Thyroid gland (tissue), 4 donors: ENCODE results near the gene CD8B. TPM values are rescaled to one million over a fixed set of nuclear protein-coding genes. Genes with fewer than 3 reads are reported as not detected.

Source experiments
- DNase-seq, 2 donors: peaks; one replicate each; pipeline ENCODE4 v3.0.0-alpha.2; 2019
- H3K27ac ChIP-seq, 3 donors: fragments of 200-600 bp; sonication (generic); 1 replicate in 2 of 3; 2 replicates in 1 of 3; pipeline ENCODE4 v1.5.1; 2016 to 2019; ENCODE audit warnings: mild to moderate bottlenecking in 1 of 3, moderate library complexity in 1 of 3
- H3K27me3 ChIP-seq: fragments of 200-600 bp; sonication (generic); one replicate; pipeline ENCODE4 v1.5.1; 2019
- H3K36me3 ChIP-seq, 2 donors: fragments of 200-600 bp; sonication (generic); one replicate each; pipeline ENCODE4 v1.5.1; 2016 to 2019
- H3K4me1 ChIP-seq, 2 donors: fragments of 200-600 bp; sonication (generic); one replicate each; pipeline ENCODE4 v1.5.1; 2017 to 2019
- H3K4me3 ChIP-seq, 3 donors: fragments of 200-600 bp; sonication (generic); replicated peaks in 1 of 3; 1 replicate in 2 of 3; 2 replicates in 1 of 3; pipeline ENCODE4 v1.5.1; 2016; ENCODE audit warnings: mild to moderate bottlenecking in 1 of 3
- H3K9me3 ChIP-seq: fragments of 200-600 bp; sonication (generic); one replicate; pipeline ENCODE4 v1.5.1; 2017
- CTCF ChIP-seq, 6 experiments: fragments of 200-600 bp in 3 of 6; fragments of 450-650 bp in 3 of 6; sonication (generic) in 3 of 6; IDR thresholded peaks; one replicate each; pipeline ENCODE4 v1.5.1; 2016 to 2019; ENCODE audit warnings: antibody characterized with exemption in 6 of 6, mild to moderate bottlenecking in 2 of 6, inconsistent platforms in 1 of 6, moderate library complexity in 1 of 6
- POLR2A ChIP-seq, 2 donors: fragments of 450-650 bp; IDR thresholded peaks; one replicate each; pipeline ENCODE4 v1.6.1; 2017; ENCODE audit warnings: antibody characterized with exemption in 2 of 2, mild to moderate bottlenecking in 2 of 2, moderate library complexity in 1 of 2
- WGBS, 2 donors: methylation state at CpG; one replicate each; pipeline ENCODE4 v1.1.5; 2017; 5-methylcytosine and 5-hydroxymethylcytosine counted together
- intact Hi-C: fragments of 100-400 bp; cut with DNase I; formaldehyde crosslinking; loops from one replicate; pipeline ENCODE4 v1.15.1; 2023
- total RNA-seq, 4 donors: library from RNA; depleted of rRNA; stranded (reverse); fragments of >200 nt; gene quantifications; one replicate each; pipeline ENCODE4 v1.2.3, GENCODE V29; 2016

CD8B gene
- total RNA-seq, 4 donors from 2014 or later, result 0.54 to 4.6 (median 3.5) TPM; not detected in 1

- intact Hi-C loops, result no loop called here
- peaks cover 0 to 11% of the 10 kb centered on the region in 2 donors for H3K36me3 ChIP-seq
- H3K4me3 ChIP-seq, result no peak overlapping the region
- H3K27ac ChIP-seq, result no peak overlapping the region
- H3K4me1 ChIP-seq, result peaks cover 5 to 6% of the 10 kb centered on the region in 2 donors
- WGBS, 2 donors, result 74 to 82% methylated on average over 6 of the region's 6 CpGs
- no peaks in the 10 kb centered on the region for H3K27me3 ChIP-seq
- H3K9me3 ChIP-seq, result no peaks in the 10 kb centered on the region
- DNase-seq, result no peak
- TF ChIP-seq CTCF (IDR thresholded peaks at IDR 0.05), result peak in 1 of 6 experiments; percentile 8
- TF ChIP-seq POLR2A (IDR thresholded peaks at IDR 0.05), result no peak
Measured at GRCh38 chr2:86770816-86771301, 90.8 kb downstream of the CD8B start.

- Histone ChIP-seq H3K27me3 (no peaks in the 10 kb centered on the region), H3K9me3 (no peaks in the 10 kb centered on the region), H3K27ac (no peak overlapping the region), H3K4me3 (no peak overlapping the region), H3K4me1 (peaks cover 5 to 6% of the 10 kb centered on the region in 2 donors), H3K36me3 (peaks cover 0 to 11% of the 10 kb centered on the region in 2 donors)
- WGBS, 2 donors, result 93 to 94% methylated on average over 4 of the region's 4 CpGs
- TF ChIP-seq POLR2A (IDR thresholded peaks at IDR 0.05), result no peak
- TF ChIP-seq CTCF (IDR thresholded peaks at IDR 0.05), result no peak
- no peak for DNase-seq
- intact Hi-C loops, result no loop called here
Measured at GRCh38 chr2:86769838-86770237, 91.8 kb downstream of the CD8B start.

- peaks cover 0 to 11% of the 10 kb centered on the region in 2 donors for H3K36me3 ChIP-seq
- WGBS, 2 donors, result 81 to 82% methylated on average over 5 of the region's 5 CpGs
Measured at GRCh38 chr2:86768189-86768949, 93.3 kb downstream of the CD8B start.

More at GRCh38 chr2:86768189-86768949, 93.3 kb downstream of the CD8B start:
- DNase-seq, result no peak
- H3K4me1 ChIP-seq, result peaks cover 3 to 6% of the 10 kb centered on the region in 2 donors
- TF ChIP-seq CTCF (IDR thresholded peaks at IDR 0.05) (no peak), POLR2A (IDR thresholded peaks at IDR 0.05) (no peak)
- no peaks in the 10 kb centered on the region for H3K9me3 ChIP-seq
- H3K27me3 ChIP-seq, result no peaks in the 10 kb centered on the region
- no peak overlapping the region for H3K4me3 ChIP-seq
- no peak overlapping the region for H3K27ac ChIP-seq
- intact Hi-C loops, result no loop called here

Other genes with a start within 250 kb of the CD8B start
- gene RNF103, start 238.0 kb downstream of the CD8B start, total RNA-seq, result 10 to 100 TPM; 26.0 to 36.8 (median 33.3) TPM
- gene RMND5A, start 141.6 kb downstream of the CD8B start, total RNA-seq, result 10 to 100 TPM; 29.0 to 45.5 (median 41.0) TPM
- gene CD8A, start 71.0 kb downstream of the CD8B start, total RNA-seq, result 1 to 10 TPM; 1.2 to 4.3 (median 2.3) TPM
- gene RGPD1, start 80.2 kb upstream of the CD8B start, total RNA-seq, result 1 to 10 TPM in 2 of 4 donors, not detected in 2; 2.2 to 6.0 TPM
- gene PLGLB1, start 160.0 kb upstream of the CD8B start, total RNA-seq, result 1 to 10 TPM; 2.3 to 10.0 (median 5.0) TPM